GM12874 (cell line): ENCODE data around the gene HNRNPA2B1.

ENCODE experiments used
- TF ChIP-seq, protein P1 (sequence below): IDR thresholded peaks from 2 replicates; pipeline ENCODE4 v1.5.1; 2011; ENCODE audit warnings: low read depth, mild to moderate bottlenecking, control low read depth, low read length, moderate library complexity; ENCODE audit not compliant: insufficient read depth

The HNRNPA2B1 gene

DNA sequence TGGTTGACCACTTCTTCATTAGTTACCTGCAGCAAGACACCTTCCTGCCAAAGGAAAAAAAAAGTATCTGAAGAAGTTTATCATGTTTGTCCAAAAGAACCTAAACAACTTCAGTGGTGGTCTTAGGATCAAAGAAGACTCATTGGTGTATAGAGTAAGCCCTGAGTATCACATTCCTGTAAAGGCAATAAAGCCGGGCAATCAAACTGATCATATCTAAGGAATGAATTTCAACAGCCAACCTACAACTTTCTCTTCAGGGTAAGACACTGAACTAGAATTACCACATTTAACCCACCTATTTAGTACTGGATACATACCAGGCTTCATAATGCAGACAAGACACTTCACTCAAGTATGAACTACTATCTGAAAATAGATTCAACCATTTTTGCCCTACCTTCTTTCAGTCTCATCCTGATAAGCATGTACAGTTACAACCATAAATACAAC lies 10.1 kb downstream of the HNRNPA2B1 start:
- TF ChIP-seq, protein P1, sequence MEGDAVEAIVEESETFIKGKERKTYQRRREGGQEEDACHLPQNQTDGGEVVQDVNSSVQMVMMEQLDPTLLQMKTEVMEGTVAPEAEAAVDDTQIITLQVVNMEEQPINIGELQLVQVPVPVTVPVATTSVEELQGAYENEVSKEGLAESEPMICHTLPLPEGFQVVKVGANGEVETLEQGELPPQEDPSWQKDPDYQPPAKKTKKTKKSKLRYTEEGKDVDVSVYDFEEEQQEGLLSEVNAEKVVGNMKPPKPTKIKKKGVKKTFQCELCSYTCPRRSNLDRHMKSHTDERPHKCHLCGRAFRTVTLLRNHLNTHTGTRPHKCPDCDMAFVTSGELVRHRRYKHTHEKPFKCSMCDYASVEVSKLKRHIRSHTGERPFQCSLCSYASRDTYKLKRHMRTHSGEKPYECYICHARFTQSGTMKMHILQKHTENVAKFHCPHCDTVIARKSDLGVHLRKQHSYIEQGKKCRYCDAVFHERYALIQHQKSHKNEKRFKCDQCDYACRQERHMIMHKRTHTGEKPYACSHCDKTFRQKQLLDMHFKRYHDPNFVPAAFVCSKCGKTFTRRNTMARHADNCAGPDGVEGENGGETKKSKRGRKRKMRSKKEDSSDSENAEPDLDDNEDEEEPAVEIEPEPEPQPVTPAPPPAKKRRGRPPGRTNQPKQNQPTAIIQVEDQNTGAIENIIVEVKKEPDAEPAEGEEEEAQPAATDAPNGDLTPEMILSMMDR: no peak

DNA sequence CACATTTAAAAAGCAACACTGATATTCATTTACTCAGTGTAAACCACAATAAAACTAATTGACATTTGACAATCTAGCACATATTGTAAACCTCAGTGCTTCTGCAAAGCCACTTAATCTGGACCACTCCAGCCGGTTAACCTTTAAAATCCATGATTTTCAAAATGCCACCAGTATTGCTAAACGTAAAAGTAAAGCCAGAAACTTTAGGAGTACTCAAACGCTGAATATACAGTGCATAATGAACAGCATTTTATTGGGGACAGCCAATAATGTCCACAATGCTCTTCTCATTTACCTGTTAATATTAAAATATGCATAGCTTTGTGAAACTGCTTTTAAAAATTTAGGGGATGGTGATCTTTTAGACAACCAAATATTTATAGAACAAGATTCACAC lies 10.8 kb downstream of the HNRNPA2B1 start:
- TF ChIP-seq, protein P1: no peak

DNA sequence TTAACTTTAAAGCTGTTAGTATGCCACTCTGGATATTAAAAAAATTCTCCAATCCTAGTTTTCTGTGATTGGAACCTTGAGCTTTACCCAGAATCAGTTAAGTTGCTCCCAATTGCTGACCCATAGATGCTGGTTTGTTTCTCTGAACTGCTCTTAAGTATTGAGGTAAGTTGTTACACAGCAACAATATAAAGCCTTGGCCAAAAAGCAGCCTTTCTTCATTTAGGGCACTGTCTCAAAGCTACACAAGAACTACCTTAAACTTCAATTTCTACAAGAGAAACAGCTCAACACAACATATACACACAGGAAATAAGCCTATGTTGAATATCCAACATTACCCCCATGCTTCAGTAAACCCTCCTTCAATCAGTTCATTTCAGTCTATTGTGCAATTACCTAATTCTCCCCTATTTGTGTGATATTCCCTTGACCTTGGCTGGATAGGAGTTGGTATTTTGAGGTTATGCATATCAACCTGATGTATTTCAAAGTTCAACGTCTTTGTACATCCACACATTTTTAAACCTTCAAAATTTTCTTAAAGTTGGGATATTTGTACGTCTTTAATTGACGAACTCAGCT lies 11.5 kb downstream of the HNRNPA2B1 start:
- TF ChIP-seq, protein P1: no peak

DNA sequence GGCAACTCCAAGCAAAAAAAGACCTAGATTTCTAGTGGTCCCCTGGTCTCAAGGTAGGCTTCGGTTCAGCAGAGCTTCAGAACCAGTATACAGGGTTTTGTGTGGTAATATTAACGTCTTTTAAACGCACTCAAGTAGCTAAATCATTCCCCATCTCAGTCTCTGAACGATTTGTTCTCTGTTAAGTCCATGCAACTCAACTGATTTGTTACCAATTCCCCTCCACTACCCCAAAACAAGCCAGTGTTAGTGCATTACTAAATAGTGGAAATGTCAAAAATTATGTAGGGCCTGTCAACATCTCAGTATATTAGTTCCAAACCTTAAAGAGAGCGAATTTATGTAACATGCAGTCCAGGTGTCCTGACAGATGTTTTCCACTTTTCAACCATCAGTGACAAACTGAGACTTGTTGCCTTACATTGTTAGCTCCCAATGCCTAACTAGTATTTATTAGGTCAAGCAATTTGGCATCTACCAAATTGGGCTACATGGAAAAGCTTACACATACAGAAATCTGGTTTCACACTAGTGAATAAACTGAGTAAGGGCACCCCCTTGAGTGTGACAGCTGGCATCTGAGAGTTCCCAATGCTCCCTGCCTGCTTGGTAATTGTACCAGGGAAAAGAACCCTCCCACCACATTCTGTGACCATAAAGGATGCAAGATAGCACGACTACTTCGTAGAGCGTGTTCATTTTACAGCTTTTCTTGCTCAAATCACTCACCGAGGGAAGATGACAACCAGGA lies 12.2 kb downstream of the HNRNPA2B1 start:
- TF ChIP-seq, protein P1: no peak

DNA sequence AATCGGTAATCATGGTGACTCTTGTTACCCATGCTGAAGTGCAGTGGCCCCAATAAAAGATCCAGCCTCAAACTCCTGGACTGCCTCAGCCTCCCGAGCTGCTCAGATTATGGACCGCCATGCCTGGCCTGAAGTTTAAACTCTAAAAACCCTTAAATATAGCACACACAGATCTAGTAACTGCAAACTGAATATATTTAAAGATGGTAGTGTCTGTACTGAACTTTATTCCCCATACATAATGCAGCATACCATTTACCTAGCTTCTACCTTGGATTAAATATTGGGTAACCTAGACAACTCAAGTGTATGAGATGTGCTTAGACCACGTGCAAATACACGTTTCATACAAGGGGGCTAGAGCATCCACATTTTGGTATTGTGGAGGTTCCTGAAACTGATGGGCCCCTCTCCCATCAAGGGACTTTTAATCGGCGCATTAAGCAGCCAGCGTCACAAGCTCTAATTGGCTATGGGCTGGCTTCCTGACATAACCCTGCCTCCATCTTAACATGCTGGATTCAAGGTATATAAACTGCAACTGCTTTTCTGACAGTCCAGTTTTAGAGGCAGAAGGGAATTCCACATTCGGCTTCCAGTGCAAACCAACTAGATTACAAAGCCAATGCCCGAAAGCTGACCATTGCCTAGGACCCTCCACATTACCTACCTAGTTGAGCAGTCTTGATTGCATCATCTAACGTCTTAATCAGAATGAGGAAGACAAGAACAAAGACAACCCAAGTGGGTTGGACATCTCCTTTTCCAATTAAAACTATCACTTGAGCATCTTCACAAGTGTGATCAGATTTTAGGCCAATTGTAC lies 13.0 kb downstream of the HNRNPA2B1 start:
- TF ChIP-seq, protein P1: no peak

DNA sequence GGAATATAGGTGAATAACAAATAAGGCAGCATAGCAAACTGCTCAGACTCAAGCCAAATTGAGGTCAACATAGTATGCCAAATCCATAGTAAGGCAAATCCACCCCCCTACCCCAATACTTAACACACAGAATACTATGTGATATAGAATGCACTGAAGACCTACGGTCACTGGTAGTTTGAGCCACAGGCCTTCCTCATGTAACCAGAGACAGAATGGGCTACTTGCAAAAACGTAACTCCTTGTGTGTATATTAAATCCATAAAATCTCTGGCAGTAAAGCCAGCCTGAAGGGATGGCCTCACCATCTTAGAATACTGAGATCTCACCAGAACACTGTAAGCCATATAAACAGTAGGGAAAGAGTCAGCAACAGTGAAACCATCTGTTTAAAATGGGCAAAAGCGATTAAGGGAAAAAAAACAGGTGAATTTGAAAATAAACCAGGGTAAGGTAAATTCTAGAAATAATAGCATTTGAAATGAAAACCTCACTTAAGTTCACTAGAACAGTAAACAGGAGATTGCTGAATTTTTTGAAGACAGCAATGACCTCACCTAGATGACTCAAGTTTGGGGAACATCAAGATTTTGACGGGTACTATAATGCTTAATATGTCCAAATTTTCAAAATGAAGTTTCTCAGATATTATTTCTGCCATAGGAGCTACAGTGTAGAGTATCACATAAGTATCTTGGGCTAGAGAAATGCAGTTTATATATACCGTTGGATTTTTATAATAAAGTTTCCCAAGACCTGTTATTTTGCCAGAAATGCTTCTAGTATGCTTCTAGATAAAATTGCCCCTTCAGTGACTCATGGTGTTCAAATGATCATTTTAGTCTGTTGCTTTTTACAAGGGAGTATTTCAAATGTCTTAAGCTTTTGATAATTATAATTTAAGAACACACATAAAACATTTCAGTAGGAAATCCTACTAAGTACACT lies 13.9 kb downstream of the HNRNPA2B1 start:
- TF ChIP-seq, protein P1: no peak
